Measurements from ENCODE around the gene B3GNT3.

Gene B3GNT3

GRCh38 chr19:17841371-17841809, 46.5 kb downstream of the B3GNT3 start:
- no peak for DNase-seq (ENCODE audit: low read depth)
- TF ChIP-seq, protein P1, sequence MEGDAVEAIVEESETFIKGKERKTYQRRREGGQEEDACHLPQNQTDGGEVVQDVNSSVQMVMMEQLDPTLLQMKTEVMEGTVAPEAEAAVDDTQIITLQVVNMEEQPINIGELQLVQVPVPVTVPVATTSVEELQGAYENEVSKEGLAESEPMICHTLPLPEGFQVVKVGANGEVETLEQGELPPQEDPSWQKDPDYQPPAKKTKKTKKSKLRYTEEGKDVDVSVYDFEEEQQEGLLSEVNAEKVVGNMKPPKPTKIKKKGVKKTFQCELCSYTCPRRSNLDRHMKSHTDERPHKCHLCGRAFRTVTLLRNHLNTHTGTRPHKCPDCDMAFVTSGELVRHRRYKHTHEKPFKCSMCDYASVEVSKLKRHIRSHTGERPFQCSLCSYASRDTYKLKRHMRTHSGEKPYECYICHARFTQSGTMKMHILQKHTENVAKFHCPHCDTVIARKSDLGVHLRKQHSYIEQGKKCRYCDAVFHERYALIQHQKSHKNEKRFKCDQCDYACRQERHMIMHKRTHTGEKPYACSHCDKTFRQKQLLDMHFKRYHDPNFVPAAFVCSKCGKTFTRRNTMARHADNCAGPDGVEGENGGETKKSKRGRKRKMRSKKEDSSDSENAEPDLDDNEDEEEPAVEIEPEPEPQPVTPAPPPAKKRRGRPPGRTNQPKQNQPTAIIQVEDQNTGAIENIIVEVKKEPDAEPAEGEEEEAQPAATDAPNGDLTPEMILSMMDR (IDR thresholded peaks at IDR 0.05; ENCODE audit: low read depth, low read length): no peak
- TF ChIP-seq, protein P2, sequence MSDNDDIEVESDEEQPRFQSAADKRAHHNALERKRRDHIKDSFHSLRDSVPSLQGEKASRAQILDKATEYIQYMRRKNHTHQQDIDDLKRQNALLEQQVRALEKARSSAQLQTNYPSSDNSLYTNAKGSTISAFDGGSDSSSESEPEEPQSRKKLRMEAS (IDR thresholded peaks at IDR 0.05; ENCODE audit: low read depth, low read length): no peak
- TF ChIP-seq POLR2A (IDR thresholded peaks at IDR 0.05; ENCODE audit: extremely low read depth, insufficient read length) (no peak), MYC (IDR thresholded peaks at IDR 0.05; ENCODE audit: low read depth, low read length) (no peak)
- H3K4me3 ChIP-seq (ENCODE audit: low read depth, low read length): no peak overlapping the region

DNA sequence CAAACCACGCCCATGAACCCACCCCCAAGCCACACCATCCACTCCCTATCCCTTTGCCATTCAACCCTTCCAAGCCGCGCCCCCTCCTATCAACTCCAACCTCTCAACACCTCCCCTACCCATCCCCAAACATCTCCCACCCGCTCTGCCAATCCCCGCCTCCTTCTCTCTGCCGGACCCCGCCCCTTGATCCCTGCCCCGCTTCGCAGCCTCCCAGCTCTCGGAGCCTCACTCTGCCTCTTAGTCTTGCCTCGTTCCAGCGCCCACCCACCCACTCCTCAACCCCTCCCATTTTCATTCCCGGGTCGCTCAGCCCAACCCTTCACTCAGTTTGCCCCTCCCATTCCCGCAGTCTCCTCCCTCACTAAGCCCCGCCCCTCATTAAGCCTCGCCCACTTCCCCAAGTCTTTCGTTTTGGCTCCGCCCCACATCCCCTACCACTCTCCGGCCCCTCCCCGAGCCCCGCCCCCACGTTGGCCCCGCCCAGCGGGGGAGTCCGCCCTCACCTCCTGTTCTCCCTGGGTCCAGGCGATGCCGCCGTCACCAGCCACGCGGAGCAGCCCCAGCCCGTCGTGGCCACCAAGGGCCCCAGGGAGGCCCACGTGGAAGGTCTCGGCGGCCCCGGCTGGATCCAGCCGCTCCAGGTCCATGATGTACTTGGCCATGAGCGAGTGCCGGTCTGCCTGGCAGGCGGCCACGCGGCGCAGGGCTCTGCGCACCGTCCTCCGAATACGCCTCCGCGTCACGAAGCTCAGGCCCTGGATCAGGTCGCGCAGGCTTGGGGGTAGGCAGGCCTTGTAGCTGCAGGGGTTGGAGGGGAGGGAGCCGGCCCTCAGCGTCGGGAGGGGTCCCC, 47.1 kb downstream of the B3GNT3 start:
- DNase-seq (ENCODE audit: low read depth): peak; percentile 40
- H3K4me3 ChIP-seq (ENCODE audit: low read depth, low read length): no peak overlapping the region
- no peak for TF ChIP-seq POLR2A (IDR thresholded peaks at IDR 0.05; ENCODE audit: extremely low read depth, insufficient read length)
- TF ChIP-seq MYC (IDR thresholded peaks at IDR 0.05; ENCODE audit: low read depth, low read length): no peak
- TF ChIP-seq, protein P1 (IDR thresholded peaks at IDR 0.05; ENCODE audit: low read depth, low read length): no peak
- TF ChIP-seq, protein P2 (IDR thresholded peaks at IDR 0.05; ENCODE audit: low read depth, low read length): no peak

GRCh38 chr19:17842663-17843291, 47.8 kb downstream of the B3GNT3 start:
- TF ChIP-seq POLR2A (IDR thresholded peaks at IDR 0.05; ENCODE audit: extremely low read depth, insufficient read length) (no peak), MYC (IDR thresholded peaks at IDR 0.05; ENCODE audit: low read depth, low read length) (no peak)
- TF ChIP-seq, protein P2 (IDR thresholded peaks at IDR 0.05; ENCODE audit: low read depth, low read length): no peak
- TF ChIP-seq, protein P1 (IDR thresholded peaks at IDR 0.05; ENCODE audit: low read depth, low read length): no peak
- no peak overlapping the region for H3K4me3 ChIP-seq (ENCODE audit: low read depth, low read length)

GRCh38 chr19:17843292-17843827, 48.4 kb downstream of the B3GNT3 start:
- TF ChIP-seq MYC (IDR thresholded peaks at IDR 0.05; ENCODE audit: low read depth, low read length): no peak
- TF ChIP-seq POLR2A (IDR thresholded peaks at IDR 0.05; ENCODE audit: extremely low read depth, insufficient read length): no peak
- TF ChIP-seq, protein P1 (IDR thresholded peaks at IDR 0.05; ENCODE audit: low read depth, low read length): no peak
- TF ChIP-seq, protein P2 (IDR thresholded peaks at IDR 0.05; ENCODE audit: low read depth, low read length): no peak
- no peak for DNase-seq (ENCODE audit: low read depth)
- H3K4me3 ChIP-seq (ENCODE audit: low read depth, low read length): no peak overlapping the region

More at GRCh38 chr19:17842663-17843291, 47.8 kb downstream of the B3GNT3 start:
- no peak for DNase-seq (ENCODE audit: low read depth)

DNA sequence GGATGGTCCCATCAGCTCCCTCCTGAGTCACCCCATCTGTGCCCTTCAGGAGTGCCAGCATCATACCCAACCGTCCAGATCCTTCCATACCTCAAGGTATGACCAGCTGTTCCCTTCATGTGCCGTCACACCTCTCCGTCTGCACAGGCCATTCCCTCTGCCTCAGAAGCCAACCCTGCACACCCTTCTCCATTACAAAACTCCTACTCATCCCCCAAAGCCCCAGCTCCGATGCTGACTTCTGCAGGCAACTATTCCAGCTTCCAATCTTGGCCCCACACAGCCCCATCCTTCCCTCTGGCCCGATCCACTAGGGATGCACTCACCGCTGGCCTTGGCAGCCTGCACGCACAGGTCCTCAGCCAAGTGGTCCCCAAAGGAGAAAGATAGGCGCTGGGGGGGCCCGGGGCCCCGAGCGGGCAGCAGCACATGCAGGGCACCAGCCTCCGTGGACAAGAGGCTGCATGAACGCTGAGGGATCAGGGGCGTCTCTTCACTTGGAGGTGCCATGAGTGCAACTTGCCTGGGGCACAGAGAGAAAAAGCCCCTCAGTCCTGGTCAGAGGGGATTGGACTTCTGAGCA, 49.1 kb downstream of the B3GNT3 start:
- TF ChIP-seq, protein P1 (IDR thresholded peaks at IDR 0.05; ENCODE audit: low read depth, low read length): no peak
- TF ChIP-seq POLR2A (IDR thresholded peaks at IDR 0.05; ENCODE audit: extremely low read depth, insufficient read length) (no peak), MYC (IDR thresholded peaks at IDR 0.05; ENCODE audit: low read depth, low read length) (no peak)
- TF ChIP-seq, protein P2 (IDR thresholded peaks at IDR 0.05; ENCODE audit: low read depth, low read length): no peak
- DNase-seq (ENCODE audit: low read depth): no peak
- no peak overlapping the region for H3K4me3 ChIP-seq (ENCODE audit: low read depth, low read length)

Data from NB4 (cell line).